Astrocyte (in vitro differentiated cells and primary cell): Measurements from ENCODE around the gene GPR153. TPM values are rescaled to one million over a fixed set of nuclear protein-coding genes. Genes with fewer than 3 reads are reported as not detected.
"Not testable (repeated sequence)": the region's sequence is repeated elsewhere in the genome, so short reads cannot be mapped to it uniquely, and the experiment has no call there.

Experiments used
- DNase-seq: peaks from one replicate; pipeline ENCODE4 v3.0.0-alpha.2; 2010; ENCODE audit warnings: low read depth
- FAIRE-seq: peaks from 2 replicates; lab custom pipeline; 2011; peaks lifted over from hg19 to GRCh38; lab: Jason Lieb, UNC
- H2AFZ ChIP-seq: 2 replicates; pipeline ENCODE4 v1.6.0; 2012; ENCODE audit warnings: low read depth, low read length, inconsistent platforms
- H3K27ac ChIP-seq: 2 replicates; pipeline ENCODE4 v1.5.1; 2011; ENCODE audit warnings: low read depth, low read length, inconsistent platforms
- H3K27me3 ChIP-seq: 2 replicates; pipeline ENCODE4 v1.6.0; 2011; ENCODE audit warnings: low read length, inconsistent platforms; ENCODE audit not compliant: insufficient read depth
- H3K36me3 ChIP-seq: 2 replicates; pipeline ENCODE4 v1.5.1; 2011; ENCODE audit warnings: low read length, inconsistent platforms; ENCODE audit not compliant: insufficient read depth
- H3K4me1 ChIP-seq: 2 replicates; pipeline ENCODE4 v1.5.1; 2011; ENCODE audit warnings: low read length, inconsistent platforms; ENCODE audit not compliant: insufficient read depth
- H3K4me2 ChIP-seq: 2 replicates; pipeline ENCODE4 v1.6.0; 2012; ENCODE audit warnings: low read length, inconsistent platforms
- H3K4me3 ChIP-seq: 2 replicates; pipeline ENCODE4 v1.5.1; 2011; ENCODE audit warnings: low read depth, mild to moderate bottlenecking, low read length, inconsistent platforms; ENCODE audit not compliant: insufficient read depth
- H3K79me2 ChIP-seq: 2 replicates; pipeline ENCODE4 v1.6.0; 2012; ENCODE audit warnings: mild to moderate bottlenecking, low read length, inconsistent platforms; ENCODE audit not compliant: insufficient read depth
- H3K9ac ChIP-seq: 2 replicates; pipeline ENCODE4 v1.6.0; 2012; ENCODE audit warnings: mild to moderate bottlenecking, low read length, inconsistent platforms
- H3K9me3 ChIP-seq: 2 replicates; pipeline ENCODE4 v1.5.1; 2012; ENCODE audit warnings: low read depth, mild to moderate bottlenecking, low read length, inconsistent platforms; ENCODE audit not compliant: insufficient read depth
- H4K20me1 ChIP-seq: 2 replicates; pipeline ENCODE4 v1.6.0; 2012; ENCODE audit warnings: low read length, inconsistent platforms; ENCODE audit not compliant: insufficient read depth
- H3K27ac Mint-ChIP-seq: one replicate; pipeline ENCODE4 v1.8.0; 2021; ENCODE audit warnings: mild to moderate bottlenecking, mixed read lengths; ENCODE audit not compliant: unreplicated experiment
- H3K27me3 Mint-ChIP-seq: one replicate; pipeline ENCODE4 v1.8.0; 2021; ENCODE audit warnings: low read depth, mixed read lengths; ENCODE audit not compliant: unreplicated experiment
- H3K36me3 Mint-ChIP-seq: one replicate; pipeline ENCODE4 v1.8.0; 2021; ENCODE audit warnings: low read depth, mixed read lengths; ENCODE audit not compliant: unreplicated experiment
- H3K4me1 Mint-ChIP-seq: one replicate; pipeline ENCODE4 v1.8.0; 2021; ENCODE audit warnings: low read depth, mixed read lengths; ENCODE audit not compliant: unreplicated experiment
- H3K4me3 Mint-ChIP-seq: one replicate; pipeline ENCODE4 v1.8.0; 2021; ENCODE audit warnings: mild to moderate bottlenecking, moderate library complexity, mixed read lengths; ENCODE audit not compliant: unreplicated experiment
- H3K9me3 Mint-ChIP-seq: one replicate; pipeline ENCODE4 v1.8.0; 2021; ENCODE audit warnings: mild to moderate bottlenecking, mixed read lengths; ENCODE audit not compliant: unreplicated experiment
- CTCF ChIP-seq: IDR thresholded peaks from 2 replicates; pipeline ENCODE4 v1.5.1; 2011; ENCODE audit warnings: low read depth, mild to moderate bottlenecking, inconsistent platforms, low read length, moderate library complexity; ENCODE audit not compliant: insufficient read depth
- EZH2 ChIP-seq: IDR thresholded peaks from 2 replicates; pipeline ENCODE4 v1.6.1; 2012; ENCODE audit warnings: mild to moderate bottlenecking, low read length, inconsistent platforms; ENCODE audit not compliant: insufficient read depth
- total RNA-seq: library from RNA; stranded (reverse); gene quantifications from 2 replicates; pipeline ENCODE4 v1.2.1, GENCODE V29; 2021

The GPR153 gene
- total RNA-seq, 1 donor from 2014 or later = 3.0 TPM

- H3K9me3 ChIP-seq = no peaks in the 10 kb centered on the region
- H3K9ac ChIP-seq = no peak overlapping the region
- no peak overlapping the region for H3K27ac ChIP-seq
- H3K4me1 ChIP-seq = peaks cover 4% of the 10 kb centered on the region
- peaks cover 9% of the 10 kb centered on the region for H3K4me1 Mint-ChIP-seq
- no peak overlapping the region for H3K4me3 ChIP-seq
- no peaks in the 10 kb centered on the region for H3K9me3 Mint-ChIP-seq
- H3K79me2 ChIP-seq = no peaks in the 10 kb centered on the region
- no peak for FAIRE-seq
- peaks cover 19% of the 10 kb centered on the region for H3K36me3 Mint-ChIP-seq
- peaks cover 11% of the 10 kb centered on the region for H3K36me3 ChIP-seq
- peaks cover 24% of the 10 kb centered on the region for H4K20me1 ChIP-seq
- no peak overlapping the region for H3K4me2 ChIP-seq
- no peak overlapping the region for H3K4me3 Mint-ChIP-seq
- TF ChIP-seq CTCF (no peak), EZH2 (no peak)
- no peak for DNase-seq
- H3K27me3 Mint-ChIP-seq = peaks cover 4% of the 10 kb centered on the region
- no peak overlapping the region for H3K27ac Mint-ChIP-seq
- H3K27me3 ChIP-seq = no peaks in the 10 kb centered on the region
- H2AFZ ChIP-seq = no peak overlapping the region
Observed at GRCh38 chr1:6221210-6221784, 39.6 kb downstream of the GPR153 start.

- Histone ChIP-seq H3K79me2 (no peaks in the 10 kb centered on the region), H3K27ac (no peak overlapping the region), H3K4me1 (peaks cover 4% of the 10 kb centered on the region), H2AFZ (no peak overlapping the region), H3K4me2 (no peak overlapping the region), H3K36me3 (peaks cover 11% of the 10 kb centered on the region), H3K27me3 (no peaks in the 10 kb centered on the region), H3K9ac (no peak overlapping the region), H3K9me3 (no peaks in the 10 kb centered on the region), H3K4me3 (no peak overlapping the region), H4K20me1 (peaks cover 15% of the 10 kb centered on the region)
- Mint-ChIP-seq H3K4me1 (peaks cover 9% of the 10 kb centered on the region), H3K27ac (peak overlapping the region; percentile 11), H3K4me3 (no peak overlapping the region), H3K36me3 (peaks cover 22% of the 10 kb centered on the region), H3K27me3 (peaks cover 7% of the 10 kb centered on the region), H3K9me3 (no peaks in the 10 kb centered on the region)
- DNase-seq = no peak
- FAIRE-seq = no peak
- TF ChIP-seq EZH2 = no peak
- no peak for TF ChIP-seq CTCF
Observed at GRCh38 chr1:6220236-6220635, 40.7 kb downstream of the GPR153 start.

- not testable (repeated sequence) for H3K4me1 ChIP-seq, H3K27ac Mint-ChIP-seq, H3K9me3 Mint-ChIP-seq, H4K20me1 ChIP-seq, H3K79me2 ChIP-seq, H3K9ac ChIP-seq, H3K4me2 ChIP-seq, H3K27me3 ChIP-seq, DNase-seq, H3K4me3 ChIP-seq, H3K4me1 Mint-ChIP-seq, FAIRE-seq, H3K27ac ChIP-seq, H3K27me3 Mint-ChIP-seq, H2AFZ ChIP-seq, H3K4me3 Mint-ChIP-seq, H3K9me3 ChIP-seq
- H3K36me3 Mint-ChIP-seq = peaks cover 20% of the 10 kb centered on the region
- peaks cover 11% of the 10 kb centered on the region for H3K36me3 ChIP-seq
Observed at GRCh38 chr1:6219641-6220040, 41.3 kb downstream of the GPR153 start.
